PC-9 (cell line): ENCODE data around the gene HSD17B11. TPM values are rescaled to one million over a fixed set of nuclear protein-coding genes. Genes with fewer than 3 reads are reported as not detected.

Source experiments
- BruUV-seq: library from RNA; stranded (reverse); fragments of 400-500 nt; replicated peaks from 2 replicates; lab custom pipeline; 2021; lab: Mats Ljungman, UMichigan
- CTCF ChIA-PET: fragments of 300-600 bp; sonication (Branson Sonifier 250); formaldehyde crosslinking; loops from one replicate; lab custom pipeline; 2022; ENCODE audit warnings: antibody characterized with exemption; lab: Charles Lee
- POLR2A ChIA-PET: fragments of 300-600 bp; sonication (Branson Sonifier 250); formaldehyde crosslinking; loops from one replicate; lab custom pipeline; 2022; ENCODE audit warnings: antibody characterized with exemption; ENCODE audit not compliant: unreplicated experiment; lab: Charles Lee
- DNase-seq, 2 experiments: peaks; one replicate each; pipeline versions ENCODE4 v3.0.0 to v3.0.0-alpha.2; 2015 to 2022; ENCODE audit warnings: mixed read lengths in 1 of 2
- H2AFZ ChIP-seq: fragments of 200-600 bp; sonication (generic); 2 replicates; pipeline ENCODE4 v1.8.1; 2017; ENCODE audit warnings: antibody characterized with exemption
- H3F3A ChIP-seq: fragments of 200-600 bp; sonication (generic); 2 replicates; pipeline ENCODE4 v1.8.1; 2017; ENCODE audit warnings: antibody characterized with exemption, mild to moderate bottlenecking, low read depth; ENCODE audit not compliant: insufficient read depth
- H3K27ac ChIP-seq: fragments of 200-600 bp; sonication (generic); 2 replicates; pipeline ENCODE4 v1.6.1; 2016; ENCODE audit warnings: mixed run types
- H3K27me3 ChIP-seq: fragments of 200-600 bp; sonication (generic); 2 replicates; pipeline ENCODE4 v1.6.1; 2016; ENCODE audit warnings: low read depth, mixed run types; ENCODE audit not compliant: insufficient read depth
- H3K36me3 ChIP-seq: fragments of 200-600 bp; sonication (generic); 2 replicates; pipeline ENCODE4 v1.6.1; 2016; ENCODE audit warnings: low read depth, mixed run types
- H3K4me1 ChIP-seq: fragments of 200-600 bp; sonication (generic); replicated peaks from 2 replicates; pipeline ENCODE4 v1.6.1; 2016; ENCODE audit warnings: mixed run types; ENCODE audit not compliant: insufficient read depth
- H3K4me2 ChIP-seq: fragments of 200-600 bp; sonication (generic); 2 replicates; pipeline ENCODE4 v1.6.1; 2017; ENCODE audit warnings: mixed run types
- H3K4me3 ChIP-seq: fragments of 200-600 bp; sonication (generic); 2 replicates; pipeline ENCODE4 v1.6.1; 2016; ENCODE audit warnings: mixed run types
- H3K79me2 ChIP-seq: fragments of 200-600 bp; sonication (generic); 2 replicates; pipeline ENCODE4 v1.6.1; 2017; ENCODE audit warnings: low read depth, mixed run types
- H3K9me2 ChIP-seq: fragments of 200-600 bp; sonication (generic); 2 replicates; pipeline ENCODE4 v1.8.1; 2017; ENCODE audit warnings: mild to moderate bottlenecking; ENCODE audit not compliant: insufficient read depth
- H3K9me3 ChIP-seq: fragments of 200-600 bp; sonication (generic); 2 replicates; pipeline ENCODE4 v1.8.1; 2016; ENCODE audit warnings: low read depth; ENCODE audit not compliant: insufficient read depth
- H4K20me1 ChIP-seq: fragments of 200-600 bp; sonication (generic); 2 replicates; pipeline ENCODE4 v1.8.1; 2017; ENCODE audit not compliant: insufficient read depth
- EZH2 ChIP-seq: fragments of 200-600 bp; sonication (generic); IDR thresholded peaks from 2 replicates; pipeline ENCODE4 v1.8.0; 2017; ENCODE audit warnings: antibody characterized with exemption, low read depth
- intact Hi-C: fragments of 100-400 bp; cut with micrococcal nuclease; formaldehyde crosslinking; loops from one replicate; pipeline ENCODE4 v1.10.0; 2022; ENCODE audit not compliant: unreplicated experiment
- total RNA-seq: library from RNA; stranded (reverse); gene quantifications from 2 replicates; pipeline ENCODE4 v1.2.3, GENCODE V29; 2021
- TF ChIP-seq, protein P1 (sequence below): fragments of 200-600 bp; sonication (generic); conservative IDR thresholded peaks from 2 replicates; pipeline ENCODE4 v1.6.1; 2017; ENCODE audit warnings: mixed run types, antibody characterized with exemption, mild to moderate bottlenecking, moderate library complexity

HSD17B11 gene
- total RNA-seq, 1 experiment from 2014 or later: 26.9 TPM

DNA sequence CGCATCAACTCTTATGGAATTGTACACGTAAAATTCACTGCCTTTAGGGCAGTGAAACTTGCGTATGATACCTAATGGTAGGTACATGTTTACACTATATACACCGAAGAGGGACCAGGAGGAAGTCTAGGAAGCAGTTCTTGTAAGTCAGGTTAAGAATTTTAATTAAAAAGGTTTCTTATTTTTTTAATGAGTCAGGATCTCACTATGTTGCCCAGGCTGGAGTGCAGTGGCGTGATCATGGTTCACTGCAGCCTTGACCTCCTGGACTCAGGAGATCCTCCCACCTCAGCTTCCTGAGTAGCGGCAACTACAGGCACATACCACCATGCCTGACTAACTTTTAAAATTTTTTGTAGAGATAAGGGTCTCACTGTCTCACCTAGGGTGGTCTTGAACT lies 38.0 kb upstream of the HSD17B11 start:
- POLR2A ChIA-PET: no interaction called here
- no peak overlapping the region for H3K4me2 ChIP-seq

GRCh38 chr4:87427518-87427868 lies 36.5 kb upstream of the HSD17B11 start:
- Histone ChIP-seq H3K9me3 (no peaks in the 10 kb centered on the region), H3K36me3 (no peaks in the 10 kb centered on the region), H3K27ac (no peak overlapping the region), H4K20me1 (no peaks in the 10 kb centered on the region), H3K4me2 (no peak overlapping the region), H3F3A (no peaks in the 10 kb centered on the region), H3K4me1 (peaks cover 8% of the 10 kb centered on the region; the same call in 1 of the 2 replicates), H3K79me2 (peaks cover 35% of the 10 kb centered on the region), H3K27me3 (no peaks in the 10 kb centered on the region), H3K4me3 (no peak overlapping the region), H2AFZ (no peak overlapping the region), H3K9me2 (no peaks in the 10 kb centered on the region)
- ChIA-PET CTCF (no interaction called here), POLR2A (no interaction called here)
- BruUV-seq: no TSS peak
- TF ChIP-seq, protein P1, sequence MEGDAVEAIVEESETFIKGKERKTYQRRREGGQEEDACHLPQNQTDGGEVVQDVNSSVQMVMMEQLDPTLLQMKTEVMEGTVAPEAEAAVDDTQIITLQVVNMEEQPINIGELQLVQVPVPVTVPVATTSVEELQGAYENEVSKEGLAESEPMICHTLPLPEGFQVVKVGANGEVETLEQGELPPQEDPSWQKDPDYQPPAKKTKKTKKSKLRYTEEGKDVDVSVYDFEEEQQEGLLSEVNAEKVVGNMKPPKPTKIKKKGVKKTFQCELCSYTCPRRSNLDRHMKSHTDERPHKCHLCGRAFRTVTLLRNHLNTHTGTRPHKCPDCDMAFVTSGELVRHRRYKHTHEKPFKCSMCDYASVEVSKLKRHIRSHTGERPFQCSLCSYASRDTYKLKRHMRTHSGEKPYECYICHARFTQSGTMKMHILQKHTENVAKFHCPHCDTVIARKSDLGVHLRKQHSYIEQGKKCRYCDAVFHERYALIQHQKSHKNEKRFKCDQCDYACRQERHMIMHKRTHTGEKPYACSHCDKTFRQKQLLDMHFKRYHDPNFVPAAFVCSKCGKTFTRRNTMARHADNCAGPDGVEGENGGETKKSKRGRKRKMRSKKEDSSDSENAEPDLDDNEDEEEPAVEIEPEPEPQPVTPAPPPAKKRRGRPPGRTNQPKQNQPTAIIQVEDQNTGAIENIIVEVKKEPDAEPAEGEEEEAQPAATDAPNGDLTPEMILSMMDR: no peak
- no peak for TF ChIP-seq EZH2
- DNase-seq: no peak
- intact Hi-C loops: no loop called here

More for the DNA sequence above, 38.0 kb upstream of the HSD17B11 start:
- H3K4me1 ChIP-seq: peaks cover under 1% of the 10 kb centered on the region; the same call in 1 of the 2 replicates
- TF ChIP-seq EZH2: no peak
- TF ChIP-seq, protein P1: no peak
- no peaks in the 10 kb centered on the region for H3K9me2 ChIP-seq
- no peaks in the 10 kb centered on the region for H3K27me3 ChIP-seq
- CTCF ChIA-PET: no interaction called here
- H2AFZ ChIP-seq: no peak overlapping the region
- H3K9me3 ChIP-seq: no peaks in the 10 kb centered on the region
- peaks cover 22% of the 10 kb centered on the region for H3K79me2 ChIP-seq
- H3F3A ChIP-seq: no peaks in the 10 kb centered on the region
- BruUV-seq: no TSS peak
- H3K4me3 ChIP-seq: no peak overlapping the region
- no peak overlapping the region for H3K27ac ChIP-seq
- H3K36me3 ChIP-seq: no peaks in the 10 kb centered on the region
- intact Hi-C loops: no loop called here
- DNase-seq: no peak
- H4K20me1 ChIP-seq: no peaks in the 10 kb centered on the region

DNA sequence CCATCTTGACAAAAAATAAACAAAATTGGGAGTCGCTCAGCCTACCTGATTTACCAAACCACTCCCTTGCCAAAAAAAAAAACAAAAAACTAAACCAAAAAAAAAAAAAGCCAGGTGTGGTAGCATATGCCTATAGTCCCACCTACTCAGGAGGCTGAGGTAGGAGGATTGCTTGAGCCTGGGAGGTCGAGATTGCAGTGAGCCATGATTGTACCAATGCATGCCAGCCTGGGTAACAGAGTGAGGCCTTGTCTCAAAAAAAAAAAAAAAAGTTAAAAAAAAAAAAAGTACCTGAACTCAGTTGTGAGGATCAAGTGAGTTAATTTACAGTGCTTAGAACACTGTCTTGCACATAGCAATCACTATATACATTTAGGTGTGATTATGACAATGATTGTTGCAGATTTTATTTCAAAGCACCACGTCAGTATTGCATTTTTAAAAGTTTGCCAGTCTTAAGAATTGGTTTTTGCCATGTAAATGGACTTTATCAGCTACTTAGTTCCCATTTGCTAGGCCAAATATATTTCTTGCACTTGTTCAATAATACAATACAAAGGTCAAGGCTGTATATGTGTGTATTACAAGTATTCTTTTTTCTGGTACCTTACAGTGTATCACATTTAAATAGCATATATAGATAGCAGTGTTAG lies 36.0 kb upstream of the HSD17B11 start:
- H3K27me3 ChIP-seq: no peaks in the 10 kb centered on the region
- no peak overlapping the region for H3K27ac ChIP-seq
- no peak overlapping the region for H2AFZ ChIP-seq
- no peak for DNase-seq
- H3K4me1 ChIP-seq: peaks cover 8% of the 10 kb centered on the region; the same call in 1 of the 2 replicates
- TF ChIP-seq, protein P1: no peak
- no peak for TF ChIP-seq EZH2
- no peaks in the 10 kb centered on the region for H3K9me3 ChIP-seq
- no peak overlapping the region for H3K4me3 ChIP-seq
- no peaks in the 10 kb centered on the region for H3K36me3 ChIP-seq
- H3K4me2 ChIP-seq: no peak overlapping the region
- ChIA-PET CTCF (no interaction called here), POLR2A (no interaction called here)
- intact Hi-C loops: no loop called here
- BruUV-seq: no TSS peak
- no peaks in the 10 kb centered on the region for H4K20me1 ChIP-seq
- no peaks in the 10 kb centered on the region for H3K9me2 ChIP-seq
- H3F3A ChIP-seq: no peaks in the 10 kb centered on the region
- peaks cover 35% of the 10 kb centered on the region for H3K79me2 ChIP-seq
